Fibroblast of lung (primary cell): Measurements from ENCODE around the gene SCN3A. TPM values are rescaled to one million over a fixed set of nuclear protein-coding genes. Genes with fewer than 3 reads are reported as not detected.

Source experiments
- DNase-seq, 2 donors: peaks; one replicate each; pipeline versions ENCODE4 v3.0.0 to v3.0.0-alpha.2; 2010; ENCODE audit warnings: low read depth in 2 of 2
- H2AFZ ChIP-seq: 2 replicates; pipeline ENCODE4 v1.5.1; 2012; ENCODE audit warnings: low read length, control low read depth, inconsistent platforms
- H3K27ac ChIP-seq: 2 replicates; pipeline ENCODE4 v1.5.1; 2011; ENCODE audit warnings: low read length, control low read depth; ENCODE audit not compliant: insufficient read depth
- H3K27me3 ChIP-seq: 2 replicates; pipeline ENCODE4 v1.5.1; 2011; ENCODE audit warnings: mild to moderate bottlenecking, low read length; ENCODE audit not compliant: control insufficient read depth, insufficient read depth
- H3K36me3 ChIP-seq: 2 replicates; pipeline ENCODE4 v1.5.1; 2011; ENCODE audit warnings: low read length; ENCODE audit not compliant: control insufficient read depth, insufficient read depth
- H3K4me1 ChIP-seq: 2 replicates; pipeline ENCODE4 v1.5.1; 2011; ENCODE audit warnings: low read length; ENCODE audit not compliant: control insufficient read depth, insufficient read depth; ENCODE audit errors: extremely low read depth
- H3K4me2 ChIP-seq: 2 replicates; pipeline ENCODE4 v1.5.1; 2011; ENCODE audit warnings: low read length, control low read depth; ENCODE audit not compliant: insufficient read depth; ENCODE audit errors: extremely low read depth
- H3K4me3 ChIP-seq, 4 experiments: fragments of 200-600 bp in 1 of 4; sonication (generic) in 1 of 4; replicated peaks in 1 of 4; 2 replicates each; pipeline ENCODE4 v1.5.1; 2011 to 2016; ENCODE audit warnings: low read length in 4 of 4, low read depth in 3 of 4, mild to moderate bottlenecking in 3 of 4, control low read depth in 2 of 4, inconsistent platforms in 1 of 4, mixed read lengths in 1 of 4; ENCODE audit not compliant: insufficient read depth in 1 of 4; ENCODE audit errors: control extremely low read depth in 1 of 4
- H3K79me2 ChIP-seq: 2 replicates; pipeline ENCODE4 v1.5.1; 2012; ENCODE audit warnings: mild to moderate bottlenecking, low read length, inconsistent platforms; ENCODE audit not compliant: control insufficient read depth, insufficient read depth
- H3K9ac ChIP-seq: 2 replicates; pipeline ENCODE4 v1.5.1; 2011; ENCODE audit warnings: mild to moderate bottlenecking, low read length, control low read depth; ENCODE audit not compliant: insufficient read depth
- H3K9me3 ChIP-seq: 2 replicates; pipeline ENCODE4 v1.5.1; 2012; ENCODE audit warnings: low read depth, low read length; ENCODE audit not compliant: control insufficient read depth, insufficient read depth
- H4K20me1 ChIP-seq: 2 replicates; pipeline ENCODE4 v1.5.1; 2011; ENCODE audit warnings: low read length; ENCODE audit not compliant: control insufficient read depth, insufficient read depth; ENCODE audit errors: extremely low read depth
- EZH2 ChIP-seq: IDR thresholded peaks from 2 replicates; pipeline ENCODE4 v1.5.1; 2012; ENCODE audit warnings: low read length, control low read depth, mild to moderate bottlenecking; ENCODE audit errors: missing control alignments
- polyA plus RNA-seq, 2 donors: library from polyadenylated mRNA; depleted of rRNA in 1 of 2; stranded (reverse) in 1 of 2; unstranded in 1 of 2; fragments of >200 nt; gene quantifications; 2 replicates each; pipeline ENCODE4 v1.2.1, GENCODE V29; 2011 to 2012; ENCODE audit warnings: missing spikeins in 1 of 2
- total RNA-seq: library from RNA; depleted of rRNA; stranded (reverse); fragments of >200 nt; gene quantifications from 2 replicates; pipeline ENCODE4 v1.2.1, GENCODE V29; 2014
- TF ChIP-seq, protein P1 (sequence below), 2 donors: IDR thresholded peaks in 1 of 2; conservative IDR thresholded peaks in 1 of 2; 1 replicate in 1 of 2; 2 replicates in 1 of 2; pipeline ENCODE4 v1.5.1; 2011 to 2012; ENCODE audit warnings: low read length in 2 of 2, control low read depth in 1 of 2, inconsistent platforms in 1 of 2, low read depth in 1 of 2, mild to moderate bottlenecking in 1 of 2

SCN3A gene
- total and polyA plus RNA-seq, 2 donors (not counting 1 experiment from before 2014, with no cell fraction given), result 0.14 to 0.33 TPM

DNA sequence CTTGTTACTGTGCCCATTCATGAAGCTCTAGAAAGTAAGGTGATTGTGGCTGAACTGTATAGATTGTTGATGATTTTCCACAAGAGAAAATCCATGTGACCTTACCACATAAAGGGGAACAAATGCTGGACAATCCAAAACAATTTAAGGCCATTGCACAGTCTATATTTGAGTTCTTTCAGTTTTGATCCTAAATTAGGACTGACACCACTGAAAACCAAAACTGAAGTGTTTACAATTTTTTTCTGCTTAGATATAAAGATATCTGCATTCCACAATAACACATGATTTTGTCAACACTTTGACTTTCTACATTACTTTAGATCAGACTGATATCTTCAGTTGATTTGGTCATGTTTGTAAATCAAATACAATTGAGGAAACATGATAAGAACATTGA lies 124.9 kb downstream of the SCN3A start:
- TF ChIP-seq EZH2, result no peak
- TF ChIP-seq, protein P1, sequence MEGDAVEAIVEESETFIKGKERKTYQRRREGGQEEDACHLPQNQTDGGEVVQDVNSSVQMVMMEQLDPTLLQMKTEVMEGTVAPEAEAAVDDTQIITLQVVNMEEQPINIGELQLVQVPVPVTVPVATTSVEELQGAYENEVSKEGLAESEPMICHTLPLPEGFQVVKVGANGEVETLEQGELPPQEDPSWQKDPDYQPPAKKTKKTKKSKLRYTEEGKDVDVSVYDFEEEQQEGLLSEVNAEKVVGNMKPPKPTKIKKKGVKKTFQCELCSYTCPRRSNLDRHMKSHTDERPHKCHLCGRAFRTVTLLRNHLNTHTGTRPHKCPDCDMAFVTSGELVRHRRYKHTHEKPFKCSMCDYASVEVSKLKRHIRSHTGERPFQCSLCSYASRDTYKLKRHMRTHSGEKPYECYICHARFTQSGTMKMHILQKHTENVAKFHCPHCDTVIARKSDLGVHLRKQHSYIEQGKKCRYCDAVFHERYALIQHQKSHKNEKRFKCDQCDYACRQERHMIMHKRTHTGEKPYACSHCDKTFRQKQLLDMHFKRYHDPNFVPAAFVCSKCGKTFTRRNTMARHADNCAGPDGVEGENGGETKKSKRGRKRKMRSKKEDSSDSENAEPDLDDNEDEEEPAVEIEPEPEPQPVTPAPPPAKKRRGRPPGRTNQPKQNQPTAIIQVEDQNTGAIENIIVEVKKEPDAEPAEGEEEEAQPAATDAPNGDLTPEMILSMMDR (conservative IDR thresholded peaks at IDR 0.05 in 1 of 2, IDR thresholded peaks at IDR 0.05 in 1 of 2; ENCODE audit: low read depth in 1 of 2, low read length in 2 of 2), result no peak
- Histone ChIP-seq H3K9ac (no peak overlapping the region), H3K4me1 (no peaks in the 10 kb centered on the region)

GRCh38 chr2:165074884-165075283 lies 129.0 kb downstream of the SCN3A start:
- Histone ChIP-seq H3K79me2 (no peaks in the 10 kb centered on the region), H3K4me1 (no peaks in the 10 kb centered on the region), H3K27me3 (no peaks in the 10 kb centered on the region), H3K9me3 (no peaks in the 10 kb centered on the region), H3K4me2 (no peak overlapping the region), H3K36me3 (no peaks in the 10 kb centered on the region), H3K27ac (no peak overlapping the region), H3K9ac (no peak overlapping the region), H4K20me1 (no peaks in the 10 kb centered on the region), H2AFZ (no peak overlapping the region), H3K4me3 (no peak overlapping the region)
- no peak for DNase-seq
- TF ChIP-seq EZH2, result no peak
- TF ChIP-seq, protein P1 (conservative IDR thresholded peaks at IDR 0.05 in 1 of 2, IDR thresholded peaks at IDR 0.05 in 1 of 2; ENCODE audit: low read depth in 1 of 2, low read length in 2 of 2), result no peak

More for the DNA sequence above, 124.9 kb downstream of the SCN3A start:
- no peak overlapping the region for H3K27ac ChIP-seq
- no peaks in the 10 kb centered on the region for H3K9me3 ChIP-seq
- DNase-seq, result no peak
- H3K4me2 ChIP-seq, result no peak overlapping the region
- no peak overlapping the region for H2AFZ ChIP-seq
- H3K79me2 ChIP-seq, result no peaks in the 10 kb centered on the region
- no peaks in the 10 kb centered on the region for H3K27me3 ChIP-seq
- H3K36me3 ChIP-seq, result no peaks in the 10 kb centered on the region
- no peaks in the 10 kb centered on the region for H4K20me1 ChIP-seq
- no peak overlapping the region for H3K4me3 ChIP-seq

- H3K36me3 ChIP-seq, result no peaks in the 10 kb centered on the region
- no peaks in the 10 kb centered on the region for H3K4me1 ChIP-seq
- H3K9me3 ChIP-seq, result no peaks in the 10 kb centered on the region
- no peak for TF ChIP-seq EZH2
- TF ChIP-seq, protein P1 (conservative IDR thresholded peaks at IDR 0.05 in 1 of 2, IDR thresholded peaks at IDR 0.05 in 1 of 2; ENCODE audit: low read depth in 1 of 2, low read length in 2 of 2), result no peak
- H3K27me3 ChIP-seq, result no peaks in the 10 kb centered on the region
- no peaks in the 10 kb centered on the region for H4K20me1 ChIP-seq
- H3K79me2 ChIP-seq, result no peaks in the 10 kb centered on the region
- H3K4me3 ChIP-seq, result no peak overlapping the region
- H3K27ac ChIP-seq, result no peak overlapping the region
- no peak overlapping the region for H3K9ac ChIP-seq
- no peak overlapping the region for H2AFZ ChIP-seq
- no peak overlapping the region for H3K4me2 ChIP-seq
- DNase-seq, result no peak
Observed at GRCh38 chr2:165074323-165074722, 129.5 kb downstream of the SCN3A start.
